ENCODE data around the gene SLC17A2. TPM values are rescaled to one million over a fixed set of nuclear protein-coding genes. Genes with fewer than 3 reads are reported as not detected.

The SLC17A2 gene
- total and polyA plus RNA-seq, 2 of the 8 experiments (the other 6 are each of a cell fraction or from before 2014, with no cell fraction given), result not detected

- TF ChIP-seq JUND (IDR thresholded peaks at IDR 0.05; ENCODE audit: low read length), result no peak
- no peak for TF ChIP-seq KDM5A (IDR thresholded peaks at IDR 0.05; ENCODE audit: low read length)
- TF ChIP-seq YY1 (IDR thresholded peaks at IDR 0.05; ENCODE audit: low read depth, low read length), result no peak
- no peak for TF ChIP-seq HDAC2 (IDR thresholded peaks at IDR 0.05; ENCODE audit: borderline replicate concordance in 1 of 2, low read depth in 2 of 2, low read length in 2 of 2)
- TF ChIP-seq RFX5 (IDR thresholded peaks at IDR 0.05; ENCODE audit: borderline replicate concordance, low read depth, low read length), result no peak
Measured at GRCh38 chr6:25975923-25976560, 45.6 kb upstream of the SLC17A2 start (continued).

All from H1 (cell line).